ENCODE results near the gene PLA2G4F.

PLA2G4F gene

DNA sequence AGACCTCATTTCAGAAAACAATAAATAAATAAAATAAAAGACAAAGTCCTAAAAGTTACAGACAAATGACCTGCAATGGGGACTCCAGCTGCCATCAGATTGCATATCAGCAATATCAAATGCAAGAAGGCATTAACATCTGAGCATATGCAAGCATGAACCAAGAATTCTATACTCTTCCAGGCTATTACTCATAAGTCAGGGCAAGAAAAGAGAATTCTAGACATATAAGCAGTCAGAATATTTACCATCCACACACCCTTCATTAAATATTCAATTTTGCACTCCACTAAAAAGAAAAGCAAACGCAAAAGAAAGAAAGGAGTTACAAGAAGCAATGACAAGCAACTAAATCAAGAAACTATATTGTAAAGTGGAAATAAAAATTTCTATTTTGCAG is 21.1 kb downstream of the PLA2G4F start:
- Histone ChIP-seq H3K36me3 (ENCODE audit: insufficient read depth, low read length) (no peaks in the 10 kb centered on the region), H2AFZ (ENCODE audit: low read length) (no peak overlapping the region), H3K4me3 (ENCODE audit: low read depth, low read length, poor library complexity, severe bottlenecking) (no peak overlapping the region), H3K4me1 (ENCODE audit: insufficient read depth, low read length, severe bottlenecking) (no peaks in the 10 kb centered on the region), H3K27ac (ENCODE audit: low read depth, low read length, poor library complexity, severe bottlenecking) (no peak overlapping the region), H3K27me3 (ENCODE audit: insufficient read depth, low read length) (no peaks in the 10 kb centered on the region; the same call in 1 of the 2 replicates), H3K9me3 (ENCODE audit: low read length) (no peaks in the 10 kb centered on the region), H3F3A (ENCODE audit: insufficient read depth, low read length) (no peaks in the 10 kb centered on the region), H3K4me2 (ENCODE audit: low read length) (no peak overlapping the region), H3K9ac (ENCODE audit: low read length) (no peak overlapping the region), H4K20me1 (ENCODE audit: insufficient read depth, low read length) (no peaks in the 10 kb centered on the region), H3K9me2 (ENCODE audit: low read depth, low read length) (no peaks in the 10 kb centered on the region), H3K79me2 (ENCODE audit: insufficient read depth, low read length) (no peaks in the 10 kb centered on the region)
- no peak for TF ChIP-seq EZH2 (IDR thresholded peaks at IDR 0.05; ENCODE audit: borderline replicate concordance, low read length)
- TF ChIP-seq, protein P1, sequence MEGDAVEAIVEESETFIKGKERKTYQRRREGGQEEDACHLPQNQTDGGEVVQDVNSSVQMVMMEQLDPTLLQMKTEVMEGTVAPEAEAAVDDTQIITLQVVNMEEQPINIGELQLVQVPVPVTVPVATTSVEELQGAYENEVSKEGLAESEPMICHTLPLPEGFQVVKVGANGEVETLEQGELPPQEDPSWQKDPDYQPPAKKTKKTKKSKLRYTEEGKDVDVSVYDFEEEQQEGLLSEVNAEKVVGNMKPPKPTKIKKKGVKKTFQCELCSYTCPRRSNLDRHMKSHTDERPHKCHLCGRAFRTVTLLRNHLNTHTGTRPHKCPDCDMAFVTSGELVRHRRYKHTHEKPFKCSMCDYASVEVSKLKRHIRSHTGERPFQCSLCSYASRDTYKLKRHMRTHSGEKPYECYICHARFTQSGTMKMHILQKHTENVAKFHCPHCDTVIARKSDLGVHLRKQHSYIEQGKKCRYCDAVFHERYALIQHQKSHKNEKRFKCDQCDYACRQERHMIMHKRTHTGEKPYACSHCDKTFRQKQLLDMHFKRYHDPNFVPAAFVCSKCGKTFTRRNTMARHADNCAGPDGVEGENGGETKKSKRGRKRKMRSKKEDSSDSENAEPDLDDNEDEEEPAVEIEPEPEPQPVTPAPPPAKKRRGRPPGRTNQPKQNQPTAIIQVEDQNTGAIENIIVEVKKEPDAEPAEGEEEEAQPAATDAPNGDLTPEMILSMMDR (IDR thresholded peaks at IDR 0.05; ENCODE audit: low read length) = no peak

DNA sequence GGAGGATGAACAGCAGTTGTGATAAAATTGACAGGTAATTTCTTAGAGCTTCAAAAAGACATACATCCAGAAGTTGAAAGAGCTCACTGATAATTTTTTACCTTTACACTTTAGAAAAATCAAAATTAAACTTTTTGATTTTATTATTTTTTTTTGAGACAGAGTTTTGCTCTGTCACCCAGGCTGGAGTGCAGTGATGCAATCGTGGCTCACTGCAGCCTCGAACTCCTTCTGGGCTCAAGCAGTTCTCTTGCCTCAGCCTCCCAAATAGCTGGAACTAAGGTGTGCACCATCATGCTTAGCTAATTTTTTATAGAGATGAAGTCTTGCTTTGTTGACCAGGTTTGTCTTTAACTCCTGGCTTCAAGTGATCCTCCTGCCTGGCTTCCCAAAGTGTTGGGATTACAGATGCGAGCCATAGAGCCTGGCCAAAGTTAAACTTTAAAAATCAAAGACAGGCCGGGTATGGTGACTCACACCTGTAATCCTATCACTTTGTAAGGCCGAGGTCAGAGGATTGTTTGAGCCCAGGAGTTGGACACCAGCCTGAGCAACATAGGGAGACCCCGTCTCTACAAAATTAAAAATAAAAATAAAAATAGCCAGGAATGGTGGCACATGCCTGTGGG is 21.7 kb downstream of the PLA2G4F start:
- Histone ChIP-seq H3K4me2 (ENCODE audit: low read length) (no peak overlapping the region), H3K79me2 (ENCODE audit: insufficient read depth, low read length) (no peaks in the 10 kb centered on the region), H4K20me1 (ENCODE audit: insufficient read depth, low read length) (no peaks in the 10 kb centered on the region), H3K4me1 (ENCODE audit: insufficient read depth, low read length, severe bottlenecking) (no peaks in the 10 kb centered on the region), H3K9ac (ENCODE audit: low read length) (no peak overlapping the region), H3K27me3 (ENCODE audit: insufficient read depth, low read length) (no peaks in the 10 kb centered on the region; the same call in 1 of the 2 replicates), H3K36me3 (ENCODE audit: insufficient read depth, low read length) (no peaks in the 10 kb centered on the region), H3F3A (ENCODE audit: insufficient read depth, low read length) (no peaks in the 10 kb centered on the region), H3K27ac (ENCODE audit: low read depth, low read length, poor library complexity, severe bottlenecking) (no peak overlapping the region), H3K9me2 (ENCODE audit: low read depth, low read length) (no peaks in the 10 kb centered on the region), H3K4me3 (ENCODE audit: low read depth, low read length, poor library complexity, severe bottlenecking) (no peak overlapping the region), H2AFZ (ENCODE audit: low read length) (no peak overlapping the region), H3K9me3 (ENCODE audit: low read length) (no peaks in the 10 kb centered on the region)
- no peak for TF ChIP-seq EZH2 (IDR thresholded peaks at IDR 0.05; ENCODE audit: borderline replicate concordance, low read length)
- TF ChIP-seq, protein P1 (IDR thresholded peaks at IDR 0.05; ENCODE audit: low read length) = no peak

DNA sequence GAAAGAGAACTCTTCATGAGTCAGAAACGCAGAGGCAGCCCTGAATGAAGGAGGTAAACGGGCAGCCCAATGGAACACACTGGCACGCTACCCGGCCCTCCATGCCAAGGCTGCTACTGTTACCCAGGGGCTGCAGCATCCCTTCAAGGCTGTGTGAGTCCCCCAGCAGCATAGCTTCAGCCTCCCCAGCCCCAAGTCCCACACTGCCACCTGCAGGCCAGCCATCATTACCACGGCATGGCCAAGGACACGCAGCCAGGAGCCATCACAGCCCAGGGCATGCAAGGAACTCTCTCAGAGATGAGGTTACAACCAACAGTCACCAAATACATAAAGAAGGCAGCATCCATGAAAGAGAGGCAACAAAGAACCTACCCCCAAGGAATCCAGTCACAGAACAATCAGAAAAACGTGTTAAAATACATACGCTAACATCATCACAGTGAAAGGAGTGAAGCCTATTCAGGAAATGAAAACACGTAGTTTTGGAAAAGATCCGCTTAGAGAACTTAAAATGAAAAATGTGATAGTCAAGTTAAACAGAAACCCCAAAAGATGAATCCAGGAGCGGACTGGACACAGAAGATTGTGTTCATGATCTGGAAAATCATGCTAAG is 22.4 kb downstream of the PLA2G4F start:
- Histone ChIP-seq H3K4me2 (ENCODE audit: low read length) (no peak overlapping the region), H4K20me1 (ENCODE audit: insufficient read depth, low read length) (no peaks in the 10 kb centered on the region), H3K9ac (ENCODE audit: low read length) (no peak overlapping the region), H3K4me3 (ENCODE audit: low read depth, low read length, poor library complexity, severe bottlenecking) (no peak overlapping the region), H3K27me3 (ENCODE audit: insufficient read depth, low read length) (no peaks in the 10 kb centered on the region; the same call in 1 of the 2 replicates), H2AFZ (ENCODE audit: low read length) (no peak overlapping the region), H3F3A (ENCODE audit: insufficient read depth, low read length) (no peaks in the 10 kb centered on the region), H3K4me1 (ENCODE audit: insufficient read depth, low read length, severe bottlenecking) (no peaks in the 10 kb centered on the region), H3K79me2 (ENCODE audit: insufficient read depth, low read length) (no peaks in the 10 kb centered on the region), H3K27ac (ENCODE audit: low read depth, low read length, poor library complexity, severe bottlenecking) (no peak overlapping the region), H3K9me2 (ENCODE audit: low read depth, low read length) (no peaks in the 10 kb centered on the region), H3K9me3 (ENCODE audit: low read length) (no peaks in the 10 kb centered on the region), H3K36me3 (ENCODE audit: insufficient read depth, low read length) (no peaks in the 10 kb centered on the region)
- TF ChIP-seq, protein P1 (IDR thresholded peaks at IDR 0.05; ENCODE audit: low read length) = peak; percentile 92
- no peak for TF ChIP-seq EZH2 (IDR thresholded peaks at IDR 0.05; ENCODE audit: borderline replicate concordance, low read length)

Data from OCI-LY1 (cell line).